ENCODE measurements around the gene ATP11A. TPM values are rescaled to one million over a fixed set of nuclear protein-coding genes. Genes with fewer than 3 reads are reported as not detected.

ATP11A gene
- total RNA-seq, 1 experiment from 2014 or later: 65.3 TPM

GRCh38 chr13:112773601-112774447, 84.0 kb downstream of the ATP11A start:
- TF ChIP-seq CTCF (conservative IDR thresholded peaks at IDR 0.05): no peak
- Histone ChIP-seq H3K4me1 (ENCODE audit: insufficient read depth, low read length) (0 out of 2 replicates have a peak, but pooled peaks cover 3% of the 10 kb centered on the region), H3K18ac (ENCODE audit: insufficient read length, low read depth, low read length) (no peak overlapping the region), H4K5ac (ENCODE audit: insufficient read length, low read depth, low read length) (no peak overlapping the region), H3K9me3 (ENCODE audit: control insufficient read depth, low read depth, low read length) (no peaks in the 10 kb centered on the region), H4K91ac (ENCODE audit: insufficient read length, low read depth, low read length) (no peak overlapping the region), H2BK20ac (ENCODE audit: low read depth, low read length, poor library complexity, severe bottlenecking) (no peak overlapping the region), H3K79me2 (ENCODE audit: insufficient read depth, low read length) (no peaks in the 10 kb centered on the region; the same call in 1 of the 2 replicates), H3K4ac (ENCODE audit: low read depth, low read length) (no peak overlapping the region), H2AK5ac (ENCODE audit: insufficient read length, low read length) (no peak overlapping the region), H3T11ph (ENCODE audit: low read length) (no peak overlapping the region), H3K27me3 (ENCODE audit: insufficient read depth, low read length) (no peaks in the 10 kb centered on the region), H3K4me2 (ENCODE audit: insufficient read depth, insufficient read length, low read length) (no peak overlapping the region), H3K9ac (ENCODE audit: extremely low read depth, insufficient read length, low read length) (no peak overlapping the region), H2BK12ac (ENCODE audit: insufficient read length, low read depth, low read length) (no peak overlapping the region), H3K56ac (ENCODE audit: insufficient read length, low read depth, low read length) (no peak overlapping the region), H4K20me1 (ENCODE audit: control insufficient read depth, insufficient read depth, insufficient read length) (no peaks in the 10 kb centered on the region), H3K23ac (ENCODE audit: insufficient read length, low read depth, low read length) (no peak overlapping the region), H3K14ac (ENCODE audit: insufficient read depth, low read length) (no peak overlapping the region), H2BK15ac (ENCODE audit: low read depth, low read length) (no peak overlapping the region), H2BK120ac (ENCODE audit: low read depth, low read length, poor library complexity, severe bottlenecking) (no peak overlapping the region), H3K79me1 (ENCODE audit: insufficient read depth, low read depth, low read length, poor library complexity, severe bottlenecking) (no peaks in the 10 kb centered on the region), H2AFZ (ENCODE audit: low read length) (no peak overlapping the region), H4K8ac (replicated peaks; ENCODE audit: insufficient read length, low read depth, low read length) (no peak overlapping the region), H2BK5ac (ENCODE audit: insufficient read length, low read length) (no peak overlapping the region), H3K23me2 (ENCODE audit: insufficient read length, low read depth, low read length, poor library complexity, severe bottlenecking) (no peaks in the 10 kb centered on the region), H3K27ac (ENCODE audit: insufficient read length, low read depth, low read length) (no peak overlapping the region)
- Mint-ChIP-seq H3K27ac (peak overlapping the region; percentile 66 to 77 (median 76); a peak in 3 of 7 replicates), H3K27me3 (ENCODE audit: low read depth) (no peaks in the 10 kb centered on the region; the same call in 1 of the 2 replicates), H3K9me3 (no peaks in the 10 kb centered on the region), H3K36me3 (ENCODE audit: insufficient read depth in 1 of 3, low read depth in 3 of 3) (peaks cover 0 to 7% (median 3%) of the 10 kb centered on the region in 3 experiments; a peak in 4 of 7 replicates), H3K4me3 (no peak overlapping the region), H3K4me1 (peaks cover 27 to 46% of the 10 kb centered on the region in 2 experiments)
- DNase-seq: peak; percentile 24
- no CpG with 5 or more reads among the region's 25 CpGs for WGBS (ENCODE audit: extremely low coverage, insufficient read length, low lambda C conversion rate)

All from H9 (cell line).